ENCODE data around the gene CMTM1. TPM values are rescaled to one million over a fixed set of nuclear protein-coding genes. Genes with fewer than 3 reads are reported as not detected.
A peak's percentile ranks its signal among the peaks of the same experiment; 100 is the strongest.

Gene CMTM1
- total and polyA plus RNA-seq, 10 donors: 0.15 to 19.0 (median 4.2) TPM

DNA sequence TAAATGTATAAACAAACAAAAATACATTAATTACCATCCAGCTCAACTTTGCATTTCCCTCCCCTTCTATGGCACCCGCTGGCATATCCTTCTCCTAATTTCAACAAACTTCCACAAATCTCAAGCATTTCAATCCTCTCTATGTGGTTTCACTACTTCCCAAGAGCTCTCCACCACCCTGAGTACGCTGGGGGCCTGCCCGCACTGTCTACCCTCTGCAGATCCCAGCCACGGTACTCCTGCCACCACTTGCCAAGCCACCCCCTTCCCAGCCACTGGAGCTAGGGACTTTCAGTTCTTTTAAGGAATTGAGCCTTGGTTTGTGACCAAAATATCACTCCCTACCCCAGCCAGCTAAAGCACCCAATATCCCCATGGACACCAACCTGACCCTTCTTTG lies 18.2 kb upstream of the CMTM1 start:
- no peaks in the 10 kb centered on the region for H3K27me3 ChIP-seq (replicated peaks in 1 of 7)
- 84 to 96% (median 92%) methylated on average over 4 of the region's 4 CpGs for WGBS, 5 donors
- H3K4me3 ChIP-seq: peak overlapping the region in 1 of 8 donors; percentile 73
- H3K27ac ChIP-seq: peak overlapping the region in 6 of 8 donors; percentile 95 to 97 (median 96)
- H3K4me1 ChIP-seq: peaks cover 29 to 97% (median 77%) of the 10 kb centered on the region in 6 donors
- no peaks in the 10 kb centered on the region for H3K9me3 ChIP-seq
- H3K36me3 ChIP-seq: peaks cover 0 to 24% (median 0%) of the 10 kb centered on the region in 6 donors
- intact Hi-C loops (cut with DNase I; ENCODE audit: low total_unique reads): no loop called here
- DNase-seq: no peak
- TF ChIP-seq, protein P1, sequence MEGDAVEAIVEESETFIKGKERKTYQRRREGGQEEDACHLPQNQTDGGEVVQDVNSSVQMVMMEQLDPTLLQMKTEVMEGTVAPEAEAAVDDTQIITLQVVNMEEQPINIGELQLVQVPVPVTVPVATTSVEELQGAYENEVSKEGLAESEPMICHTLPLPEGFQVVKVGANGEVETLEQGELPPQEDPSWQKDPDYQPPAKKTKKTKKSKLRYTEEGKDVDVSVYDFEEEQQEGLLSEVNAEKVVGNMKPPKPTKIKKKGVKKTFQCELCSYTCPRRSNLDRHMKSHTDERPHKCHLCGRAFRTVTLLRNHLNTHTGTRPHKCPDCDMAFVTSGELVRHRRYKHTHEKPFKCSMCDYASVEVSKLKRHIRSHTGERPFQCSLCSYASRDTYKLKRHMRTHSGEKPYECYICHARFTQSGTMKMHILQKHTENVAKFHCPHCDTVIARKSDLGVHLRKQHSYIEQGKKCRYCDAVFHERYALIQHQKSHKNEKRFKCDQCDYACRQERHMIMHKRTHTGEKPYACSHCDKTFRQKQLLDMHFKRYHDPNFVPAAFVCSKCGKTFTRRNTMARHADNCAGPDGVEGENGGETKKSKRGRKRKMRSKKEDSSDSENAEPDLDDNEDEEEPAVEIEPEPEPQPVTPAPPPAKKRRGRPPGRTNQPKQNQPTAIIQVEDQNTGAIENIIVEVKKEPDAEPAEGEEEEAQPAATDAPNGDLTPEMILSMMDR (IDR thresholded peaks at IDR 0.05 in 8 of 11, conservative IDR thresholded peaks at IDR 0.05 in 3 of 11): no peak
- TF ChIP-seq POLR2AphosphoS5 (IDR thresholded peaks at IDR 0.05) (no peak), POLR2A (IDR thresholded peaks at IDR 0.05) (no peak)

GRCh38 chr16:66548868-66549267 lies 17.4 kb upstream of the CMTM1 start:
- peak overlapping the region in 7 of 8 donors; percentile 52 to 73 (median 57) for H3K4me3 ChIP-seq
- peaks cover 0 to 16% (median 0%) of the 10 kb centered on the region in 6 donors for H3K36me3 ChIP-seq
- intact Hi-C loops (cut with DNase I; ENCODE audit: low total_unique reads): no loop called here
- 33 to 64% (median 45%) methylated on average over 9 of the region's 9 CpGs for WGBS, 5 donors
- H3K9me3 ChIP-seq: no peaks in the 10 kb centered on the region
- TF ChIP-seq POLR2AphosphoS5 (IDR thresholded peaks at IDR 0.05) (no peak), POLR2A (IDR thresholded peaks at IDR 0.05) (no peak)
- TF ChIP-seq, protein P1 (IDR thresholded peaks at IDR 0.05 in 8 of 11, conservative IDR thresholded peaks at IDR 0.05 in 3 of 11): no peak
- peak overlapping the region; percentile 95 to 98 (median 96) for H3K27ac ChIP-seq
- no peak for DNase-seq
- peaks cover 29 to 97% (median 80%) of the 10 kb centered on the region in 6 donors for H3K4me1 ChIP-seq
- H3K27me3 ChIP-seq (replicated peaks in 1 of 7): no peaks in the 10 kb centered on the region

- no peaks in the 10 kb centered on the region for H3K27me3 ChIP-seq (replicated peaks in 1 of 7)
- H3K4me3 ChIP-seq: peak within 1 kb of the TSS; percentile 41 to 73 (median 56)
- H3K36me3 ChIP-seq: peaks cover 0 to 18% (median 0%) of the 10 kb centered on the region in 6 donors
- peak within 1 kb of the TSS; percentile 95 to 98 (median 96) for H3K27ac ChIP-seq
- 1 to 5% (median 2%) methylated on average over 25 to 80 of the region's 80 CpGs for WGBS, 5 donors
- TF ChIP-seq, protein P1 (IDR thresholded peaks at IDR 0.05 in 8 of 11, conservative IDR thresholded peaks at IDR 0.05 in 3 of 11): peak in 6 of 11 experiments; percentile 12 to 44 (median 22)
- TF ChIP-seq POLR2AphosphoS5 (IDR thresholded peaks at IDR 0.05): peak; percentile 28 to 79 (median 78)
- TF ChIP-seq POLR2A (IDR thresholded peaks at IDR 0.05): peak in 1 of 3 donors; percentile 50
- H3K4me1 ChIP-seq: peaks cover 29 to 97% (median 80%) of the 10 kb centered on the region in 6 donors
- peak; percentile 92 for DNase-seq
- intact Hi-C loops (cut with DNase I; ENCODE audit: low total_unique reads): no loop called here
- no peaks in the 10 kb centered on the region for H3K9me3 ChIP-seq
These were observed 16.7 kb upstream of the CMTM1 start, which contains the start of gene TK2 for GRCh38 chr16:66549284-66550131. Gene TK2, minus strand, starts transcription at chr16:66550122. Its CDS starts 61 bp downstream, at chr16:66550061.

DNA sequence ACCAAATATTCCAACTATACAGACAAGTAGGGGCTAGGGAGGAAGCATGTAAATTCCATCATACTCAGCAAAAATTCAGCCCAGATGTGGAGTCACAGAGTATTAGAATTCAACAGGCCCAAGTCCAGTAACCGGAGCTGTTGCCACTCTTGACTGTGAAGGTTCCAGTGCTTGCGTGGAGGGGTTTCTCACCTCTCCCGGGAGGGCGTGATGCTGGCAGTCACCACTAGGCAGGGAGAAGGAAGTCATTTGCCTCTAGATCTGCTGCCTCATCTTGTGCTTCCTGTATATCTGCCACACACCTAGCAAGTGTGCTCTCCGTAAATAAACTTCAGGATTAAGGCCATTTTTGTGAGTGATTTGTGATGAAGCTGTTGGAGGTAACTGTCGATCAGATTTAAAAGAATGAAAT lies 14.9 kb upstream of the CMTM1 start:
- intact Hi-C loops (cut with DNase I; ENCODE audit: low total_unique reads): no loop called here
- WGBS, 5 donors: 12 to 21% (median 17%) methylated on average over 6 of the region's 6 CpGs
- Histone ChIP-seq H3K36me3 (peaks cover 0 to 25% (median 0%) of the 10 kb centered on the region in 6 donors), H3K27ac (peak overlapping the region; percentile 95 to 98 (median 96)), H3K4me3 (peak overlapping the region in 5 of 8 donors; percentile 55 to 84 (median 73)), H3K4me1 (peaks cover 29 to 98% (median 93%) of the 10 kb centered on the region in 6 donors), H3K9me3 (no peaks in the 10 kb centered on the region), H3K27me3 (replicated peaks in 1 of 7) (no peaks in the 10 kb centered on the region)
- DNase-seq: peak; percentile 85
- TF ChIP-seq, protein P1 (IDR thresholded peaks at IDR 0.05 in 8 of 11, conservative IDR thresholded peaks at IDR 0.05 in 3 of 11): peak; percentile 31 to 84 (median 64)
- TF ChIP-seq POLR2AphosphoS5 (IDR thresholded peaks at IDR 0.05) (peak in 2 of 3 donors; percentile 41 to 62), POLR2A (IDR thresholded peaks at IDR 0.05) (no peak)

Data from spleen (tissue), 11 donors.